Tibial nerve (tissue), 4 donors: ENCODE measurements around the gene PARP15.

Experiments
- EP300 ChIP-seq, 2 donors: sonication (generic); formaldehyde crosslinking; IDR thresholded peaks; one replicate each; pipeline ENCODE4 v1.6.1; 2017; ENCODE audit warnings: antibody characterized with exemption in 2 of 2, mild to moderate bottlenecking in 1 of 2
- POLR2A ChIP-seq, 2 donors: fragments of 450-650 bp; IDR thresholded peaks; one replicate each; pipeline ENCODE4 v1.6.1; 2017; ENCODE audit warnings: antibody characterized with exemption in 2 of 2, mild to moderate bottlenecking in 2 of 2, moderate library complexity in 2 of 2
- TF ChIP-seq, protein P1 (sequence below), 5 experiments: fragments of 200-600 bp in 3 of 5; fragments of 450-650 bp in 2 of 5; sonication (generic) in 3 of 5; IDR thresholded peaks; one replicate each; pipeline ENCODE4 v1.5.1; 2016 to 2019; ENCODE audit warnings: antibody characterized with exemption in 5 of 5, mild to moderate bottlenecking in 3 of 5, moderate library complexity in 2 of 5

GRCh38 chr3:122559906-122560305 is 17.5 kb upstream of the PARP15 start:
- TF ChIP-seq POLR2A (IDR thresholded peaks at IDR 0.05): no peak
- TF ChIP-seq, protein P1, sequence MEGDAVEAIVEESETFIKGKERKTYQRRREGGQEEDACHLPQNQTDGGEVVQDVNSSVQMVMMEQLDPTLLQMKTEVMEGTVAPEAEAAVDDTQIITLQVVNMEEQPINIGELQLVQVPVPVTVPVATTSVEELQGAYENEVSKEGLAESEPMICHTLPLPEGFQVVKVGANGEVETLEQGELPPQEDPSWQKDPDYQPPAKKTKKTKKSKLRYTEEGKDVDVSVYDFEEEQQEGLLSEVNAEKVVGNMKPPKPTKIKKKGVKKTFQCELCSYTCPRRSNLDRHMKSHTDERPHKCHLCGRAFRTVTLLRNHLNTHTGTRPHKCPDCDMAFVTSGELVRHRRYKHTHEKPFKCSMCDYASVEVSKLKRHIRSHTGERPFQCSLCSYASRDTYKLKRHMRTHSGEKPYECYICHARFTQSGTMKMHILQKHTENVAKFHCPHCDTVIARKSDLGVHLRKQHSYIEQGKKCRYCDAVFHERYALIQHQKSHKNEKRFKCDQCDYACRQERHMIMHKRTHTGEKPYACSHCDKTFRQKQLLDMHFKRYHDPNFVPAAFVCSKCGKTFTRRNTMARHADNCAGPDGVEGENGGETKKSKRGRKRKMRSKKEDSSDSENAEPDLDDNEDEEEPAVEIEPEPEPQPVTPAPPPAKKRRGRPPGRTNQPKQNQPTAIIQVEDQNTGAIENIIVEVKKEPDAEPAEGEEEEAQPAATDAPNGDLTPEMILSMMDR (IDR thresholded peaks at IDR 0.05): no peak
- no peak for TF ChIP-seq EP300 (IDR thresholded peaks at IDR 0.05)
